Body of pancreas (tissue), 4 donors: Measurements from ENCODE around the gene JOSD1.

ENCODE experiments used
- CTCF ChIP-seq, 7 experiments: fragments of 450-650 bp in 4 of 7; fragments of 200-600 bp in 3 of 7; sonication (generic) in 3 of 7; IDR thresholded peaks; one replicate each; pipeline ENCODE4 v1.5.1; 2016 to 2019; ENCODE audit warnings: antibody characterized with exemption in 7 of 7
- POLR2A ChIP-seq, 3 donors: fragments of 450-650 bp; IDR thresholded peaks; one replicate each; pipeline ENCODE4 v1.6.1; 2016; ENCODE audit warnings: antibody characterized with exemption in 3 of 3, mild to moderate bottlenecking in 2 of 3

GRCh38 chr22:38718414-38718813 lies 17.7 kb upstream of the JOSD1 start:
- peak; percentile 43 to 81 (median 62) for TF ChIP-seq CTCF (IDR thresholded peaks at IDR 0.05)
- no peak for TF ChIP-seq POLR2A (IDR thresholded peaks at IDR 0.05)
